NK-92 treated with Interleukin-12 subunit alpha and Interleukin-12 subunit beta, amount 100 ng/mL, for 24 hours (cell line): ENCODE results near the gene CRYZL1.

Experiments used
- DNase-seq: peaks from one replicate; lab custom pipeline; 2025; lab: John Stamatoyannopoulos, UW

The CRYZL1 gene

DNA sequence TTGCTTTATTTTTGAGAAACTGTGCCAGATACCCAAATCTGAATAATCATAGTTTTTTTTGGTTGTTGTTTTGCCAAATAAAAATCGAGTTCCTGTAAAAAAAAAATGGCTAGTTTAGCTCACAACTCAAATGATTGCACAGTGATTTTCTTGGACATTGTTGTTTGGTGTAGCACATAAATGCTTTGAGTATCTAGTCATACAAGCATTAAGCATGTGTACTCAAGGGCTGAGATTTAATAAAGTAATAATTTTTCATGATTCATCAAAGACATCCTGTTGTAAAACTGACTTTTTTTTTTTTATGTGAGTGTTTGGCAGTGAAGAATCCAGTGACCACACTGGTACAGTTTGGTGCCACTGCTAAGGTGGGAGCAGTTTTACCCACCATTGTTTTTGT, 19.6 kb upstream of the CRYZL1 start:
- no peak for DNase-seq

DNA sequence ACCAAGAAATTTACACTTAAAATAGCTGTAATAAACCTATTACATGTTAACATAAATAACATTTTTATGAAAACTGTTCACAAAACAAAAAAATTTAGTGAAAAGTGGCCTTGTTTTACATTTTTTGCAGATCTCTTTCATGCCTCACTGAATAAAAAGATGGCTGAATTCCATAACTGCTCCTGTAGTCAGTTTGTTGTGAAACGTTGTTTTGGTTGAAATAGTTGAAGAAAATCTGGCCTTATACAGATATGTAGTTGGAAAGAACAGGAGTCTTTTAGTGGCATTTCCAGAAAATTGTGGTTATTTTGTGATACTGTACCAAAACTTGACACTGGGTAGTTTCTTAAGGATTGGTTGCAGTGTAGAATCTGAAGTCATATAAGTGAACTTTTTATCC, 18.9 kb upstream of the CRYZL1 start:
- DNase-seq, result no peak

DNA sequence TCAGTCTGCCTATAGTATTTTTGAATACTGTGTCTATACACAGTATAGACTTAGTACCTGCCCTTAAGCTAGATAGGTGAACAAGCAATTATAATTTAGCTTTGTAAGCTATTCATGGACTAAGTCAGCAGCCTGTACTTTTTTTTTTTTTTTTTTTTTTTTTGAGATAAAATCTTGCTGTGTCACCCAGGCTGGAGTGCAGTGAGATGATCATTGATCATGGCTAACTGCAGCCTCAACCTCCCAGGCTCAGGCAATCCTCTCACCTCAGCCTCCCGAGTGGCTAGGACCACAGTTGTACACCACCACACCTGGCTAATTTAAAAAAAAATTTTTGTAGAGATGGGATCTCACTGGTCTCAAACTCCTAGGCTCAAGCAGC, 18.0 kb upstream of the CRYZL1 start:
- DNase-seq, result no peak

DNA sequence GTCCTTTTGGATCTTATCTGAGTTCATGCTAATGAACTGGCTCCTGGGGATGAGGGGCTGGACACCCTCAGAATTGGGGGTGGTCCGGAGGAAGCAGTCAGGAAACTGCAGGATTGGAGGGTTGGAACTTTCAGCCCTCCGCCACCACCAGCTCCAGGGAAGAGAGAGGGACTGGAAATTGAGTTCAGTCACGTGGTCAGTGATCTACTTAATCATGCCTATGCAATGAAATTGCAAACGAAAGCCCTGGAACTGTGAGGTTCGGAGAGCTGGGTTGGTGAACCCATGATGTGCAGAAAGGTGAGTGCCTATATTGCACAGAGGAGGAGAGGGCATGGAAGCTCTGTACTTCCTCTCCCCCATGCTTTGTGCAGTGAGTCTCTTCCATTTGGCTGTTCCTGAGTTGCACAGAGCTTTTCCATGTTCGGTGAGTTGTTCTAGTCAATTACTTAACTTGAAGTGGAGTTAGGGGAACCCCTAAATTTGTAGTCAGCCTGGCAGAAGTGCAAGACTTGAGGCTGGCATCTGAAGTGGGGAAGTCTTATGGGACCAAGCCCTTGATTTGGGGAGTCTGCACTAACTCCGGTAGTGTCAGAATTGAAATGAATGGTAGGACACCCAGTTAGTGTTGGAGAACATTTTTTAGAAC, 17.5 kb upstream of the CRYZL1 start:
- DNase-seq, result no peak

DNA sequence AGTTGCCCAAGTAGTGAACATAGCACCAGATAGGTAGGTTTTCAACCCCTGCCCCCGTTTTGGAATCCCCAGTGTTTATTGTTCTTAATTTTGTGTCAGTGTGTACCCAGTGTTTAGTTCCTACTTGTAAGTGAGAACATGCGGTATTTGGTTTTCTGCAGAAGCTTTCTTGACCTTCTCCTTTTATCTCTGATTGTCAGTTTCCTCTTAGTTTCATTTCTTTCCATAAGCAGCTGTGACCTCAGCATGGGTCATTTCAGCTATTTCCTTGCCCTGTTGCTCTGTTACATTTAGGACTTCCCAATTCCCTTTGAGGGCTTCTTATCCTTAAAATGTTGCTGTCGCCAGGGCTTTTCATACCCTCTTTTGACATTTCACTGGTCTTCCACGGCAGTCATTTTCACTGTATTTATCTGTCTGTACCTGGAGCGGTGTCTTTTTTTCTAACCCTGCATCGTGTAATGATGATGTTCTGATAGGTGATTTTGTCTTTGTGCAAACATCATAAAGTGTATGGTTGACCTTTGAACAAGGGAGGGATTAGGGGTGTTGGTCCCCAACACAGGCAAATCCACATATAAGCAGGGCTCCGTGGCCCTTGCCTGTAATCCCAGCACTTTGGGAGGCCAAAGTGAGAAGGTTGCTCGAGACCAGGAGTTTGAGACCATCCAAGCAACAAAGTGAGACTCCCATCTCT, 15.7 kb upstream of the CRYZL1 start:
- no peak for DNase-seq

DNA sequence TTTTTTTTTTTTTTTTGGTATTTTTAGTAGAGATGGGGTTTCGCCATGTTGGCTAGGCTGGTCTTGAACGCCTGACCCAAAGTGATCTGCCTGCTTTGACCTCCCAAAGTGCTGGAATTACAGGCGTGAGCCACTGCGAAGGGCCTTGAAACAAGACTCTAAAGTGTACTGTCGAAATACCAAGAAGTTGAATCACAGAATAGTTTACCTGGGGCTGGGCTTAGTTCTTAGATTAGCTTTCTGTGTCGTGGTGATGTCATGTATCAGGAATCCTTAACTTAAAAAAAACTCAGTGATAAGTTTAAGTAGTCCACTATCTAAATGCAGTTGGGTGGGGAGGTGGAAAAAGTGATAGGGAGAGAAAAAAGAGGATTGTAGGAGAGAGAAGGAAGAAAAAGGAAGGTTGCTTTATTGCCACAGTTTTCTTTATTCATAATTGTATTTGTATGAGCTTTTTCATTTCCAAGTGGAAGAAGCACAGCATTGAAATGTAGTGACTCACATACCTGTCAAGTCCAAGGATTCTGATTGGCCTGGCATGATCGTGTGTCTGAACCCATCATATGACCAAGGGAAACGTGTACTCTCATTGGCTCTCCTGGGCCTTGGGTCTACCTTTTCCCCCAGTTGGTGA, 14.2 kb upstream of the CRYZL1 start:
- DNase-seq, result no peak

DNA sequence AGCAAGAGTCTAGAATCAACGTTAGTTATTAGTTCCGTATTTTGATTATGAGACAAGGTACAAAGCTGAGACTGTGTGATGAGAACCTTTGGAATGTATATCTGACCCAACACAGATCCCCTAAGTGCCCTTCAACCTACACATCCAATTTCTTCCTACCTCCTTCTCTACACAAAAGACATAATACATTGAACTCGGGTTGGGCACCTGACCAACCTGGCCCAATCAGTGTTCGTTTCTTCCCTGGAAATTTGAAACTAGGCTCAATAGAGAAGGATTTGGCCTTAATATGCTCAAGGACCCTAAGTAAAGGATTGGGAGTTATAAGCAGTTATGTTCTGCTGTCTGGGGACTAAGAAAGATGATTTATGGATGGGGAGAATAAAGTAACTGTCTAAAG, 12.9 kb upstream of the CRYZL1 start:
- no peak for DNase-seq

DNA sequence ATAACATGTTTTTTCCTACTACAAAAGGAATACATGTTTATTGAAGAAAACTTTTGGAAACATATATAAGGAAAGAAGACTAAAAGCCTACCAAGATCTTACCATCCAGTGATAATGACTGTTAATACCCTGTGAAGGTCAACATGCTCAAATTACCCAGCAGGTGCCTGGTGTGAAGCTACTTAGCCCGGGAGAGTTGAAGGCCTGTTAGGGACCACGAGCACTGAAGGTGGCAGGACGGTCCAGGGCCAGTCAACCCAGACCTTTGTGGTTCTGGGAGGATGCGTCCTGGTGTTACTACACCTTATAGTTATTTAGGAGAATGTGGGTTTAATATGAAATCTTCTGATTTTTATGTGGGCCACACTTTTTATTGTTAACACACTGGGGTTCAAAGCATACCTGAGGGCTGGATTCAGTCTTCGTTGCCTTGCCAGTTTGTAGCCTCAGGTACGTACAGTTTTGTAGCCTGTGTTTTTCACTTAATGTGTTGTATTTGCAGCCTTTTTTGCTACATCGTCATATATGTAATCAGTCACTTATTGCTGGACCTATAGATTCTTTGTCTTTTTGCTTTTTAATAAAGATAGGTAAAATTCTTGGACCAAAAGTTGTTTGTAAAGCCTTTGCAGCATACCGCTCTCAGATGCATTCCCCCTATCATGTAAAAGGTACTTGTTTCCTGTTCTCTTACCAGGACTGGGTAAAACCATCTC, 10.6 kb upstream of the CRYZL1 start:
- DNase-seq, result no peak

DNA sequence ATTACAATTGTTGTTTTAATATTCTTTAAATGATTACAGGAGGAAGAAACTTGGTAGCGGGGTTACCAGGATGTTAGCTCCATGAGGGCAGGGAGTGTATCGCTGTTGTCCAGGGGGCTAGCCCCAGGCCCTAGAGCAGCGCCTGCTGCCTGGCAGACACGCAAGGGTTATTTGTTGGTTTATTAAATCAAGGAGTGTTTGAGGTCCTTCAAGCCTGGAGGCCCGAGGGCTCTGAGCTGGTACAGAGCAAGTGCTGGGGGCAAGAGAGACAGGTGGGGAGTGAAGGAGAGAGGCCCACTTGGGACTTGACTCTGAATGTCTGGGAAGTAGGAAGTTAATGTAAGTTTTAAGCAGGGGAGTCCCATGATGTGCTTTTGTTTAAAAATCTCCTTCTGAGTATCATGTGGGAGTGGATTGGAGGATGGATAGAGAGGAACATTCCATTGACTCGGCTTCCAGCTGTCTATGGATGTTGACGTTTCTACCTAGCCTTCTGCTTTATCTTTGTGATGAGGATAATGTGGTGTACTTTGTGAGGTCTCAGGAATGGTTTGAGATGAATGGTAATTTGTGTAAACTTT, 9.5 kb upstream of the CRYZL1 start:
- no peak for DNase-seq

DNA sequence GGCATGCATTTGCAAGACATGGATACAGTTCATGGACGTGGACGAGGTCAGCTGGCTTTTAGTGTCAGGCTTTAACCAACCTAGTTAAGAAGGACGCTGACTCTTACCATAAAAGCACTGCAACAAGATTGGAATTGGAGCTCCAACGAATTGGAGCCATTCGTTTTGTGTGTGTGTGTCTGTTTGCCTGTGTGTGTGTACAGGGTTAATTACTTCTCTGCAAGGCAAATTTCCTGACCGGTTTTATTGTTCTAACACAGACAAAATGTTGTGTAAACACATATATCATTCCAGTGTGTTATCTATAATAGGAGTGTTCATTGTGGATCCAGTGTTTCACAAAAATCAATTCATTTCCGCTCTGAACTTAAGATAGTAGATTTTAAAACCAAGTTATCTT, 8.7 kb upstream of the CRYZL1 start:
- DNase-seq, result no peak

DNA sequence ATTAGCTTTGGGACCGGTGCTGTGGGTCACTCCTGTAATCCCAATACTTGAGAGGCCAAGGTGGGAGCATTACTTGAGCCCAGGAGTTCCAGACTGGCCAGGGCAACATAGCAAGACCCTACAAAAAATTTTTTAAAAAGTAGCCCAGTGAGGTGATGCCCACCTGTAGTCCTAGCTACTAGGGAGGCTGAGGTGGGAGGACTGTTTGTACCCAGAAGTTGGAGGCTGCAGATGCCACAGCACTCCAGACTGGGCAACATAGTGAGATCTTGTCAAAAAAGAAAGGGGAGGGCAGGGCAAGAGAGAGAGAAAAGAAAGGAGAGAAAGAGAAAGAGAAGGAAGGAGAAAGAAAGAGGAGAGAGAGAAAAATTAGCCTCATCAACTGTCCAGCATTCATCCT, 7.0 kb upstream of the CRYZL1 start:
- no peak for DNase-seq

DNA sequence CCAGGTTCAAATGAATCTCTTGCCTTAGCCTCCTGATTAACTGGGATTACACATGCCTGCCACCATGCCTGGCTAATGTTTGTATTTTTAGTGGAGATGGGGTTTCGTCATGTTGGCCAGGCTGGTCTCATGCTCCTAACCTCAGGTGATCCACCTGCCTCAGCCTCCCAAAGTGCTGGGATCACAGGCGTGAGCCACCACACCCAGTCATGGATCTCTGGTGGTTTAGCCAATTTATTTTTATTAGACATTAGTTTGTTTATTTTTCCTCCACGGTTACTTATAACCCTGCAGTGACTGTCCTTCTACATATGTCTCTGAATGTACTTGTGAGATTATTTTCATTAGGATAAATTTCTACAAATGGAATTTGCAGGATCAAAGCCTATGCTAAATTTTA, 6.0 kb upstream of the CRYZL1 start:
- DNase-seq, result no peak

DNA sequence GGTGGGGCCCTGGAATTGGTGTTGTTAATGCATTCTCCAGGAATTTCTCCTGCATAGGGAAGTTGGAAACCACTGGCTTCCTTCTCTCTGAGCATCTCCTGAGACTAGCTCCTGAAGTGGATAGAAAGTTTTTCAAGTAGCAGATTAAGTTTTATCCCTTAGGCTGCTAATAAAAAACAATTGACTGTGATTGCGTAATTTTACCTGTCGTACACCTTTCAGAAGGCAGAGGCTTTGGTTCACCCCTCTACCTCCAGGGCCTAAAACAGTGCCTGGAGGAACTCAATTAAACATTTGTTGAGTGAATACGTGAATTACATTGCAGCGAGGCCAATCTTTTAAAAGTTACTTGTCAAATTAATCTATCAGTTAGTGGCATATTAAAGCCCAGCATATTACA, 4.2 kb upstream of the CRYZL1 start:
- no peak for DNase-seq

DNA sequence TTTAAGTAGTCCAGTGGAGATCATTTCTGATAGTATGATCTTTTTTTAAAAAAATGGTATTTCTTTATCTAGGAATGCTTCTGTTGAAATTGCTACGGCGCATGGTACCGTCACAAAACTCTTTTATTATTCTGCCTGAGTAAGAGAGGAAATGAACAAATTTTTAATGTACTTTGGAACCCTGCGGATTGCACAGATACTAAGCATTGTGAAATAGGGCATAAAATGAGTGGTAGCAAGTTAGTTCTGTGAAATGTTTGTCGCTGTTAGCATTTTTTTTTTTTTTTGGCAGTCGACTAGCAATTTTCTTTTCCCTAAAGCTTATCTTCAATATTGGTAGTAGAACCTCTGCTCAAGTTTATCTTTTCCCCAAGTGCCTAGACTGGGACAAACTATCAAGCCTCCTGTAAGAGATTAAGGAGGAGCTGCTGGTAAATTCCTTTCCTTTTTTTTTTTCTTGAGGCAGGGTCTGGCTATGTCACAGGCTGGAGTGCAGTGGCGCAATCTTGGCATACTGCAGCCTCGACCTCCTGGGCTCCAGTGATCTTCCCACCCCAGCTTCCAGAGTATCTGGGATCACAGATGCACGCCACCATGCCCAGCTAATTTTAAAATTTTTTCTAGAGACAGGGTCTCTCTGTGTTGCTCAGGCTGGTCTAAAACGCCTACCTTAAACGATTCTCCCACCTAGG, 3.0 kb upstream of the CRYZL1 start:
- DNase-seq, result no peak

DNA sequence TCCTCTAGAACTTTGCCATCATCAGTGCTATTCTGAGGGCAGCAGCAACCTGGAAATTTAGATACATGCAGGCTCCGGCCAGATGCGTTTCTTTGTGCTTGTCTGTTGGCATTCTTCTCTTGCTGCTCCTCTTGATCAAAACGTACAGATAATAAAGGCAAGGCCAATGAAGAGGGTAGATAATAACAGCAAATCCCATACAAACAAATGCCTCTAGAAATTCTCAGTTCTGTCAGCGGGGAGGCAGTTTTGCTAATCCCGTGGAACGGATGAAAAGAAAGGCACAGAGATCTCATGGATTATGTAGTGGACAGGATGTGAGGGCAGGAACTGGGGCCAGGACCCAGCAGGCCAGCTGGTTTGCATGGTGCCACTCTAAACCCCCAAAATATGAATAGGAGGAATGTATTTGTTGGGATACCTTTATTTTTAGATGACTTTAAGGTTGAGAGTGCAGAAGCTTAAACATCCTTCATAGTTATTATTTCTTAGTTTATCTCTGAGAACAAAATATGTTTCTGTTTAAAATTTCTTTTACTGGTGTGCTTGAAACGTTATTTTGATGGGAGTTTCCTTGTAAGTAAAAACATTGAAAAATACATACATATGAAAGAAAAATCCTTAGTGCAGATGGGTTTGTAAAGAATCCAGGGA, 2.2 kb upstream of the CRYZL1 start:
- DNase-seq, result no peak

DNA sequence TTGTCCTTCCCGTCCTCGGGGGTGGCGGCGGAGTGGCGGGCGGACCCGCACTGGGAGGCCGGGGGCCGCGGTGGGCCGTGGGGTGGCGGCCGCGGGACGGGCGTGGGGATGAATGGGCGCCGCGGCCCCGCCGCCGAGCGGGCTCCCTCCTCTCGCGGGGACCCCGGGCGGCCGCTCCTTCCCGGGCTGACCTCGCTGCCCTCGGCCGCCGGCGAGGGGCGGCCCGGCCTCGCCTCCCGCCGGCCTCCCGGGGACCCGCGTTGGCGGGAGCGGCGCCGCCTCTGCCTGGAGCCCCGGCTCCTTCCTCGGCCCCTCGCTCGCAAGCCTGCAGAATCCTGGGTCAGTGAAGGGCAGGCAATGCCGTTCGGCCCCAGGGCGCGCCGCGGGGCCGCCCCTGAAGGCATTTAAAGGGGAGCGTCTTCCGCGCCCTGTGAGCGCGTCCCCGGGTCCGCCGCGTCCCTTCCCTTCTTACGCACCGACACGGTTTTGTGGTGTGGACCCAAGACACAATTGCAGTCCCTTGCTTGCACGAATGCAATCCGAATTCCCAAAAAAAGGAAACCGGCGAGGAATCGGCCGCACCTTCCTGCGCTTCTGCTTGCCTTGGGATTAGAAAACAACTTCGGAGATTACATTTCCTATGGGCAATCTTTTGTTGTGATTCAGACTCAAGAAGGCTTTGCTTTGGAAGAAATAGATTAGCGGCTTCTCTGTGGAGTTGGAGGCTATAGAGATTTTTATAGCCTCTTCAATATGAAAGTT, 1.5 kb upstream of the CRYZL1 start:
- DNase-seq, result no peak

DNA sequence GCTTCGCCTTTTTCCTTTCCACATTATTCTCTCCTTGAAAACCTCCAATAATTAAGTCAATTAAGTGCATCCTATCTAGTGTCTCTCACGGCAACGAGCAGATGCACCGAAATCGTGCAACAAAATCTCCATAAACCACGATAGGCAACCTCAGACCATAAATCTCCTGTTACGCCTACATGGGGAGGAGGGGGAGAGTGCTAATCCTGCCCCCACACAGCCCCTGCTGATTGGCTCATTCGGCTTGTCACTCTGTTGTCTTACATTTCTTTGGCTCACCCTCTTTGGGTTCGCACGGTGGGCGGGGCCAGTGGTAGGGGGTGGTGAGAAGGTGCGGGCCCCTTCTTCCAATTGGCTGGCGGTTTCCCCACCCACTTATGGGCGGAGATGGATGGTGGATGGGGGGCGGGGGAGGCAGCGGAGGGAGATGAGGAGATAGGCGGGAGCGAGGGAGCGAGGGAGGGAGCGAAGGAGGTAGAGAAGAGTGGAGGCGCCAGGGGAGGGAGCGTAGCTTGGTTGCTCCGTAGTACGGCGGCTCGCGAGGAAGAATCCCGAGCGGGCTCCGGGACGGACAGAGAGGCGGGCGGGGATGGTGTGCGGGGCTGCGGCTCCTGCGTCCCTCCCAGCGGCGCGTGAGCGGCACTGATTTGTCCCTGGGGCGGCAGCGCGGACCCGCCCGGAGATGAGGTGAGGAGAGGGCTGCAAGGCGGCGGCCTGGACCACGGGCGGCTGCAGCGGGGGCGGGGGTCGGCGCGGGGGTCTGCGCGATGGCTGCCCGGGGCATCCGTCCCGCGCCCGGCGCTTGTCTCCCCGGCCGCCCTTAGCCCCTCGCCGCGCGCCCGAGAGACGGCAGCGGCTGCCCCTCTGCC, 720 bp upstream of the CRYZL1 start, which contains the start of gene ITSN1:
ITSN1 (plus strand) TSS at position 475 of the 869 bp plus-strand sequence. CDS start 76,328 bp downstream, outside the sequence.
- DNase-seq, result peak; percentile 98

DNA sequence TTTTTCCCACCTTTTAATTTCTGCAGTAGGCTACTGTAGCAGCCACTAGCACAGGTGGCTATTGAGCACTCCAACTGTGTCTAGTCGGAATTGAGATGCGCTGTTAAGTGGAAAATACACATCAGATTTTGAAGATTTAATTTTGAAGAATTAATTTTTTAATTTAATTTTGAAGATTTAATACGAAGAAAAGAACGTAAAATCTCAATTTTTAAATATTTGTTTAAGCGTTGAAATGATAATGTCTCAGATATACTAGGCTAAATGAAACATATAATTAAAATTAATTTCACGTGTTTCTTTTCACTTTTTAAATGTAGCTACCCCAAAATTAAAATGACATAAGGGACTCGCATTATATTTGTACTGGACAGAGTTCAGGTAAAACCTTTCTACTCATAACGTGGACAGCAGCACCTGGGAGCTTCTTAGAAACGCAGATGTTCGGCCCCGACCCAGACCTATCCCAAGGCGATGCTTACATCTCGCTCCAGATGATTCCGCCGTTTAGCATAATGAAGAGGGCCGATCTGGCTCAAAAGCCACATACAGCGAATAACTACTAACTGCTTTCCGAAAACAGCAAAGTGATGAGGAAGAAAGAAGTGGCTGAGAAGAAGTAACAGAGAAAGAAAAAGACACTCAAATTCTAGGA, 717 bp downstream of the CRYZL1 start:
- no peak for DNase-seq

DNA sequence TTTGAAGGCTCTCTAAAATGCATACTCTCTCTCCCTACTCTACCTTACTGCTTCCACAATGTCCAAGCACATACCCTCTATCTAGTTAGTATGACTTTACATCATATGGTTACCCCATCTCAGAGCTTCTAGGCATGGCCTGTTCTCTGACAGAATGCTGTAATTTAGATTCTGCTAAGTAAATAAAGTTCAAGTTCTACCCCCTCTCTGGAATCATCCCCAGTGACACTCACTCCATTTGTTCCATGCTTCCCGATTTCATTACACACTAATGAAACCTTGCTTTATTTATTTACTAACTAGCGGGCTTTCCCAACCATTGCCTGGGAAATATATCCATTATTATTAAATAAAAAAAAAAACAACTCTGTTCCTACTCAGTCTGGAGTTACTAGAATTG, 7.3 kb downstream of the CRYZL1 start:
- DNase-seq, result no peak
